CD4-positive, alpha-beta T cell treated with Interleukin-15 for 4 hours (primary cell): Measurements from ENCODE around the gene AMPD3.

Experiments used
- DNase-seq: peaks from one replicate; pipeline ENCODE4 v3.0.0-alpha.2; 2020; ENCODE audit warnings: low spot score

The AMPD3 gene

DNA sequence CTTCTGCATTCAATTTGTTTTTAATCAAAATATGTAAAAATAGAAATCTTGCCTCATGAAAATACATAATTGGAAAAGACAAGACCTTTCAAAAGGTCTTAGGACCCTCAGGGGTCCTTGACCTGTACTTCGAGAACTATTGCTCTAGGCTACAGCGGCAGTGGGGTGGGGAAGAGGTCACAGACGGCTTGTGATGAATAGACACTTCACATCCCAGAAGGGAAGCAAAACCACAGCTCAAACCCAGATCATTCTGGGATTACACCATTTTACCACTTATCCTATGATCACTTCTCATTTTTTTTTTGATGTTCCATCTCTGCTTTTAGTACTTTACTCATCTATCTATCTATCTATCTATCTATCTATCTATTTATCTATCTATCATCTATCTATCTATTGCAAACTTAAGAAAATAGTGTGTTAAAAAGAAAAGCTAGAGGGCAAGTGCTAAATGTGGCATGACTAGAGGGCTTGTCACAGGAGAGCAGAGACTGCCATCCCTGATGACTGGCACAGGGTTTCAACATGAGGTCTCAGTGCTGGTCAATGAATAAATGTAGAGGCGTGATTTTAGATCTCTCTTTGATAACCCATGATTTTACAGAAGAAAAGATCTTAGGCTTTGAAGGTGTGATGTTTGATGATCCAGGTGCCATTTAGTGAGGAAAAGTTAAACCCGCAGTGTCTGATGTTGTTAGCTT is 48.9 kb downstream of the AMPD3 start:
- no peak for DNase-seq

DNA sequence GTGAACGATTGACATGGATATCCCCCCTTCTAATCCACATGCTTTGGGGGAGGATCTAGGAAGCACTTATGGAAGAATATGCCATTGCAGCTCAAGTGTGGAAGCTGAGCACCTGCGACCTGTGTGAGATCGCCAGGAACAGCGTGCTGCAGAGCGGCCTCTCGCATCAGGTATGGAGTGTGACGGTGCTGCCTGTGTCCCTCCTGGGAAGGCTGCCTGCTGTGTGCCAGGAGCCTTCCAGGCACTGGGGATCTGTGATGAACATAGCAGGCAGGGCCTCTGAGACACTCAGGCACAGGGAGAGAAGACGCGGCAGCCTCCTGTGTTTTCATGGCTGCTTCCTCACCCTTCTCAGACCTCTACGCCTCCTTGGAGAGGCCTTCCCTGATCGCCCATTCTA is 49.4 kb downstream of the AMPD3 start:
- DNase-seq: no peak

- no peak for DNase-seq
Observed at GRCh38 chr11:10505278-10506007, 50.4 kb downstream of the AMPD3 start.

DNA sequence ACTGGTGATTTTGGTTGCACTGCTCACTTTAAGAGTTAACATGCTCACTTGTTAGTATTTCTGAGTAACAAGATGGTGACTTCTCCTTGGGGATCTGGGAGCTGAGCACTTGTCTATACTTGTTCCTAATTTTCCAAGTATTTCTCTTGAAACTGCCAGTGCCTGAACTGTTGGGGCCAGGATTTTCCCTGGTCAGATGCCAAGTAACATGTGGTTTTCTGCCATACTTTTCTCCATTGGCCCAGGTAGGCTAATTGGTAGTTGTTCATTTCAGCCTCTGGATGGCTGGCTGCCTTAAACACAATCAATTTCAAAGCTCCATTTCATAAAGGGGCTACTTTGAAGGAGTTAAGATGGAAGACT is 50.9 kb downstream of the AMPD3 start:
- no peak for DNase-seq

DNA sequence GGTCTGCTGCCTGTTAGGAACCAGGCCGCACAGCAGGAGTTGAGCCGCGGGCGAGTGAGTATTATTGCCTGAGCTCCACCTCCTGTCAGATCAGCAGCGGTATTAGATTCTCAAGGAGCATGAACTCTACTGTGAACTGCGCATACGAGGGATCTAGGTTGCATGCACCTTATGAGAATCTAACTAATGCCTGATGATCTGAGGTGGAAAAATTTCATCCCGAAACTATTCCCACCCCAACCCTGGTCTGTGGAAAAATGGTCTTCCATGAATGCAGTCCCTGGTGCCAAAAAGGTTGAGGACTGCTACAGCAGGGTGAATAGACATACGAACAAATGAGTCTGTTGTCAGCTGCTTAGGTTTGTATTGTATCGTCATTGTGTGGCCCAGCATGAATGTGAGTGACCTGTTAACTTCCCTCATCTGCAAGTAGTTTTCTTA is 56.1 kb downstream of the AMPD3 start:
- DNase-seq: no peak

DNA sequence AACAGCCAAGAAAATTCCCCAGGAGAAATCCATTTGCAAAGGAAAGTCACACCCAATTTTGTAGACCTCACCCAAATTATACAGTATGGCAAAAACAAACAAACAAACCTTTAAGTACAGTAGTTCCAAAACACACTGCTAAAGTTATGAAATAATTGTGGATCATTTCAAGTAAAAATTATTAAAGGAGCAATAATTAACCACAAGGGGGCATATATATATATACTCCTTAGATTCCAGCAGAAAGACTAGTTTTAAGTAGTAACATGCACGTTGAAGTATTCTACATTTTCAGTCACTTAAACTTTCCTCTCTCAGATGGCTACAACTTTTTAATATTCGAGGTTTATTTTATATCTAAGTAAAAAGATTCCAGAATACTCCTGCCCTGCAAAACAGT is 59.1 kb downstream of the AMPD3 start:
- no peak for DNase-seq

GRCh38 chr11:10514709-10515108 is 59.6 kb downstream of the AMPD3 start:
- no peak for DNase-seq

- DNase-seq: no peak
Observed at GRCh38 chr11:10515418-10515817, 60.4 kb downstream of the AMPD3 start.

GRCh38 chr11:10518123-10518522 is 63.1 kb downstream of the AMPD3 start:
- DNase-seq: no peak

DNA sequence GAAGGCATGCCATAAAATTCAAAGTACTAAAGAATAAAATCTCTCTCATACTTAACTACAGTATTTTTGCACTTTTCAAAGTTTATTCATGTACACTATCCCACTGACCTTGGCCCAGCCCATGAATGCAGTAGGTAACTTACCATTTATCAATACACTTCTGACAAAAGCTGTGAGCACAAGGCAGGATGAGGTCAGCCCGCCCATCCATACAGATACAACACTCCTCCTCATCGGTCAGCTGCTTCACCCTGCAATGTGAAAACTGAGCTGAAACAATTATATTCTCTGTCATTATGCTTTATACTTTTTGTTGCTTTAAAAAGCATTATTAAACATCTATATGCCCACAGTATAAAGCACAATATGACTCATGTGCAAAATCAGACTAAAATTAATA is 63.8 kb downstream of the AMPD3 start:
- DNase-seq: no peak

GRCh38 chr11:10519630-10520029 is 64.6 kb downstream of the AMPD3 start:
- no peak for DNase-seq

- no peak for DNase-seq
Observed at GRCh38 chr11:10520562-10520961, 65.5 kb downstream of the AMPD3 start.

- no peak for DNase-seq
Observed at GRCh38 chr11:10522276-10522675, 67.2 kb downstream of the AMPD3 start.

DNA sequence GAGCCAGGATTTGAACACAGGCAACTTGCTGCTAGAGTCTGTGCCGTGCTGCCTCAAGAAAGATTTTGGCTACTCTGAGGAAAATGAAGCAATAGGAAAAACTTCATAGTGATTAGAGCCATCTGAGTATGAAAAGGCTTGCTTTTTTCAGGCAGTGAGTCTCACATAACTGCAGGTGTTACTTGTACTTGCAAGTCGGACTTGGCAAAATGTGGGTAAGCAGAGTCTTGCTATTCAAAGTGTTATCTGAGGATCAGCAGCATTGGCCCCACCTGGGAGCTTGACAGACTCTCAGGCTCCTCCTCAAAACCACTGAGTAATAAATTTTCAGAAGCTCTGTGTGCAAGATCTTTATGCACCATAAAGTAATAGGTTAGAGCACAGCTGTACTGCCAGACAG is 67.9 kb downstream of the AMPD3 start:
- no peak for DNase-seq

GRCh38 chr11:10524471-10524870 is 69.4 kb downstream of the AMPD3 start:
- DNase-seq: no peak

DNA sequence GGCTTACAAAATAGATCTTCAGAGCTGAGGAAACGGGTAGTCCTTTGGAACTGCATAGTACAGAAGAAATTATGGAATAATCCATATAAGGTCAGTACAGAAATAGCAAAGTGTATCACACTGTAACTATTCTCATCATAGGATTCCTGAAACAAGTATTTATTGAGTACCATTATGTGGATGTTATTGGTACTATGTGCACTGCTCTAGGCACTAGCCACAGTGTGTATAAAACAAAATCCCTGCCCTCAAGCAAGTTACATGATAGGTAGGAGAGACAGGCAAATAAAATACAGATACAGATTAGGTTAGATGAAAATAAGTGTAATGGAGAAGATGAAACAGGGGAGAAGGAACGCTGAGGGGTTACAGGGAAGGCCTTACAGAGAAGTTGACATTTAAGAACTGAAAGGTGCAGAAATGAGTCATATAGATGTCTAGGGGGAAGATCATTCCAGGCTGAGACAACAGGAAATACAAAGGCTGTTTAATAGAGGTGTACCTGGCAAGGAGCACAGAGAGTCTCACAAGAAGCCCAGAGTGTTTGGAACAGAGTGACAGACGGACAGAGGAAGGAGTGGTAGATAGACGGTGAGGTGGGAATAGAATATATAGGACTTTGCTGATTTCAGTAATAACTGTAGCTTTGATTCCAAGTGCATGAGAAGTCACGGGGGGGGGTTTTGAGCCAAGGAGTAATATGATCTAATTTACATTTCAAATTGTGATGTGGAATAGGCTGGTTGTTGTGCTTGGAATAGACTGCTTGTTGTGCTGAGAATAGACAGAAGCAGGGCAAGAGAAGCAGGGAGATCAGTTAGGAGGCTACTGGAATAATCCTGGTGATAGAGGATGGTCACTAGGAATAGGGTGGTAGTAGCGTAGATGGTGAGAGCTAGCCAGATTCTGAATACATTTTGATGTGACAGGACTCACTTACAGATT is 72.2 kb downstream of the AMPD3 start:
- peak; percentile 4 for DNase-seq

DNA sequence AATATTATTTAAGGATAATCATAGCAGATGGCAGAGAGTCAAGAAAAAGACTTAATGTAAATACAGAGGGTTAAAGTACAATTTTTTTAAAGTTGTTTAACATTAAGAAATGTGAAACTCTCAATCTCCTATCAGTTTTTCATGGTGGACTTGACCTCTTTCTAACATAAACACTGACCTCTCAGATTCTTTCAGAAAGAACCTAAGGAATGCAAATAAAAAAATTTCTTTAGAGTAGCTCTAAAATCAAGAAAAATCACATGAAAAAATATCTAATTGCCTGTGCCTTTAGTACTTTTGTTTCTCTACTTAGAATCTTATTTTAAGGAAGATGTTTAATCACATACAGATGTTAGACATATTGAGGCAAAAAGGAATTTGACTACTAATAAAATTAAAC is 73.1 kb downstream of the AMPD3 start:
- no peak for DNase-seq

GRCh38 chr11:10529279-10529678 is 74.2 kb downstream of the AMPD3 start:
- DNase-seq: no peak

- DNase-seq: no peak
Observed at GRCh38 chr11:10532526-10532925, 77.5 kb downstream of the AMPD3 start.

DNA sequence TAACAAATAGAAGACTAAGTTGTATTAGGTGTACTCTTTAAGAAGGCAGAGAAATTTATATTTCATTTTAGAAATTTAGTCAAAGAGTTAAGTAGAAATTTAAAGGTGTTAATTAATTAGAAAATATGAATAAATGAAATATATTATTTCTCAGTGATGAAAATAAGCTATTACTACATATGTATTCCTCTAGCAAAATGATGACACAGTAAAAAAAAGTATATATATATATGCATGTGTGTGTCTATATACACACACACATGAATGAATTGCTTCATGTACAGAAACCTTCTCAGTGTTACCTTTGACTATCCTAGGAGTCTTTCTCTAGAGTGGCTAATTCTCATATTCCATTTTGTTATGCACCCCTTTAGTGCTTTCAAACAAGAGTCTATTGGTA is 78.3 kb downstream of the AMPD3 start:
- DNase-seq: no peak

DNA sequence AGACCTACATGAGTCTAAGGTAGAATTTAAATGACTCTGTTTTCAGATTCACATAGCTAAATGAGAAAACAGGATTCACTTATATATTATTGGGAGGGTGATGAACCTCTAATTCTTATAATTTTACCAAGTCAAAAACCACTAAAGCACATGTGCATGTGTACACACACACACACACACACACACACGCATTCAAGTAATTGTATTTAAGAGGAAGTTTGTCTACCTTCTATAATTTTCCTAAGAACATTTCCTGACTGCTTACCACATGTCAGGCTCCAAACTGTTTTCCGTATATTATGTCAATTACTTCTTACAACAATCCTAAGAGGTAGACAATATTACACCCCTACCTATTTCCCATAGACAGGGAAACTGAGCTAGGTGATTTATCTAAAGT is 79.3 kb downstream of the AMPD3 start:
- DNase-seq: no peak

- DNase-seq: no peak
Observed at GRCh38 chr11:10537600-10537999, 82.5 kb downstream of the AMPD3 start.

DNA sequence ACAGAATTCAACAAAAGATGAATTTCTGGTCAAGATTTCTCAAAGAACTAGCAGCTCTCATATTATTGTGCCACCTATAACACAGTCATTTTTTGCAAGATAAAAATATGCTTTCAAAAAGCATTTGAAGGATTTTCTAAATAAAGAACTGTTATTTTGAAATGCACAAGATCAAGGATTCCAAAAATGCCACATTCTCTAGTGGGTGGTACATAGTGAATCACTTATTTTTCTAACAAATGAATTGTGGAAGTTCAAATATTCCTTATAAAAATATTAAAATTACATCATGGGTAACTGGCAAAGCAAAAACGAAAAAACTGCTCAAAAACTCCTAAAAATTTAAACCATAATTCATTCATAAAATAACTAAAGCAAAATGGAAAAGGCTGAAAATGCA is 83.9 kb downstream of the AMPD3 start:
- no peak for DNase-seq
